ENCODE results near the gene TMEM181. TPM values are rescaled to one million over a fixed set of nuclear protein-coding genes. Genes with fewer than 3 reads are reported as not detected.
"Not testable (repeated sequence)": the region's sequence is repeated elsewhere in the genome, so short reads cannot be mapped to it uniquely, and the experiment has no call there.

TMEM181 gene
- polyA plus RNA-seq, 4 donors, result 23.2 to 25.5 (median 24.4) TPM

GRCh38 chr6:158618289-158618688 is 58.4 kb downstream of the TMEM181 start:
- DNase-seq (ENCODE audit: low read depth in 4 of 4, low spot score in 3 of 4), result not testable (repeated sequence)

DNA sequence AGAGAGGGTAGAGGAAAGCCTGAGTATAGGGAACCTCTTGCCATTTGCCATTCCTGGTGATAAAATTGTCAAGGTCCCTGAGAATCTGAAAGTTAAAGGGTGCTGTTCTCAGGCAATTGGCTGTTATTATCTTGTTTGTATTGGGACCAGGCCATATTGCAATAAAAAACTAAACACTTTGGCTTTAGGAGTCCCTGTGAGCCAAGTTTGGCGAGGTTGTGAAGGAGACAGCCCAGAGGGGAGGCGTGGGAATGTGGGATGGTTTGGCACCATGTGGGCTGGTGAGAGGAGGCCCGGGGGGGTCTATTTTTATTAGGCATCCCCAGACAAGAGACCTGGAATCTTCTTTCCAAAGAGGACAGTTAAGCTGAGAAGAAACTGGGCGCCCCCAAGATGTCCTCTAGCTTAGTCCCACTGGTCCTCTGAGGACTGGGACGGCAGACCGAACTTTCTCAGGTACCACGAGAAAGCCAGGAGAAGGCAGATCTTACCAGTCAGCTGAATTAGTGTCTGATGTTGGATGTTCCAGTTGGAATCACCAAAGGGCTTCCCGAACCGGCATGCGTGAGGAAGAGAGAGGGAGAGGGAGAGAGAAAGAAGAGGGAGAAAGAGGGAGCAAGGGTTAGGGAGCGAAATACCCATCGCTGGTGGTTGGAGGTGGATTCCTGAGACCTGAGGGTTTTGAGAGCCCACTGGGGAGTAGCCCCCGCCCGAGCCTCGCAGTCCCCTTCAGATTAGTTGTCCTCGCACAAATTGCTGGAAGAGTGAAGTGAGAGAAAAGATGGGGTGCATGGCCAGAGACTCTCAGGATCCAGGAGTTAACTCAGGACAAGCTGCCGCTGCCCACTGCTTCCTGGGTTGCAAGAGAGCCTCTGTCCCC is 60.3 kb downstream of the TMEM181 start:
- DNase-seq (ENCODE audit: low read depth in 4 of 4, low spot score in 3 of 4), result no peak

- DNase-seq (ENCODE audit: low read depth in 4 of 4, low spot score in 3 of 4), result no peak
Observed at GRCh38 chr6:158620963-158621693, 61.2 kb downstream of the TMEM181 start.

DNA sequence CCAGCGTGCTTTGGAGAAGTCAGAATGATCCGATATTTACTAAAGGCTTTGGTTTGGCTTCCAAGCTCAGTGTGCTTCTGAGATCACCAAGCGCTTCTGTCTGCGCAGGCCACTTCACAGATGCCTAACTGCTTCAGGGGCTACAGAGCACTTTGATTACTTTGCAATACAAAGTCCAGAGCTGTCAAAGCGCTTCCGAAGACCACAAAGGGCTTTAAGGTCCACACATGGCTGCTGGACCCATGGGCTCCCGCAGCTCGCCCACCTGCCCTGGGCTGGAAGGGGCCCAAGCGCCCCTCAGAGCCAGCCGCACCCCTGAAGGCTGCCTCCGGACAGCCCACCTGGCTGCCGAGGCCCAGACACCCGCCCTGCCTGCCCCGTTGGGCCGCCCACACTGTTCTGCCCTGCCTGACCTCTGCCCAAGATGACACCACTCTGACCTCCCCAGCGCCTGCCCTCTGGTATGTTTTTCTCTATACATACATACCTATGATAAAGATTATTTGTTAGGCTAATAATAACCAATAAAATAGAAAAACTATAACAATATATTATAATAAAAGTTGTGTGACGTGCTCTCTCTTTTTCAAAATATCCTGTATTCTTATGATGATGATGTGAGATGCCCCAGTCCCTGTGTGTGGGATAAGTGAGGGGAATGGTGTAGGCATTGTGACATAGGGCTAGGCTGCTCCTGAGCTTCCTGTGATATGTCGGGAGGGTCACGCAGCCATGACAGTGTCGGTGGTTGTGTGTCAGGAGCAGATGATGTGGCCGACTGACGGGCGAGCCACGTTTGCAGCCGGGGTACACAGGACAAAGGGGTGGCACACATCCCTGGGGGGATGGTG is 62.0 kb downstream of the TMEM181 start:
- no peak for DNase-seq (ENCODE audit: low read depth in 4 of 4, low spot score in 3 of 4)

DNA sequence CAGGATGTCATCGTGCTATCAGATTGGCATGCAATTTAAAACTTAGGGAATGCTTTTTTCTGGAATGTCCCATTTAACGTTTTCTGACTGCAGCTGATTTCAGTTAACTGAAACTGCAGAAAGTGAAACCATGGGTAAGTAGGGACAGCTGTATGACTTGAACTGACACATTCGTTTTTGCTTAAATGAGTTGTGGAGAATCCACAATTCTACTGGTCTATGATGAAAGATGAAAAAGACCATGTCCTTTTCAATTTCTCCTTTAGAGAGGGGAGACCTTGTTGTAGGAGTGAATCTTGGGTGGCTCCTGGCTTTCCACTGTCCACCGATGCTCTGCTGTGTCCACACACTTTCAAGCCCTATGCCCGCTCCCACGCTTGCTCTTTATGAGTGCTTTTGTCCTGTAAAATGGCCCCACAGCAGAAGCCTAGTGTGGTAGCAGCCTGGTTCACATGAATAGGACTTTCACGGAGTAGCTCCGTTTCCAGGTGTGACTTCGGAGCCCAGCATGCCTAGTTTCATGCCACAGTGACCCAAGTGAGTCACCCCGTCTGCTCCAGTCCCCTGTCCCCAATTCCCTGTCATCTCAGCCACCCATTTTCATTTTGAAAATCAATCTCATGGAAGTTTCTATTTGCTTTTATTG is 62.8 kb downstream of the TMEM181 start:
- no peak for DNase-seq (ENCODE audit: low read depth in 4 of 4, low spot score in 3 of 4)

GRCh38 chr6:158624684-158625682 is 65.1 kb downstream of the TMEM181 start:
- no peak for DNase-seq (ENCODE audit: low read depth in 4 of 4, low spot score in 3 of 4)

GRCh38 chr6:158625881-158626305 is 66.0 kb downstream of the TMEM181 start:
- no peak for DNase-seq (ENCODE audit: low read depth in 4 of 4, low spot score in 3 of 4)

- DNase-seq (ENCODE audit: low read depth in 4 of 4, low spot score in 3 of 4), result no peak
Observed at GRCh38 chr6:158626360-158627167, 66.7 kb downstream of the TMEM181 start.

DNA sequence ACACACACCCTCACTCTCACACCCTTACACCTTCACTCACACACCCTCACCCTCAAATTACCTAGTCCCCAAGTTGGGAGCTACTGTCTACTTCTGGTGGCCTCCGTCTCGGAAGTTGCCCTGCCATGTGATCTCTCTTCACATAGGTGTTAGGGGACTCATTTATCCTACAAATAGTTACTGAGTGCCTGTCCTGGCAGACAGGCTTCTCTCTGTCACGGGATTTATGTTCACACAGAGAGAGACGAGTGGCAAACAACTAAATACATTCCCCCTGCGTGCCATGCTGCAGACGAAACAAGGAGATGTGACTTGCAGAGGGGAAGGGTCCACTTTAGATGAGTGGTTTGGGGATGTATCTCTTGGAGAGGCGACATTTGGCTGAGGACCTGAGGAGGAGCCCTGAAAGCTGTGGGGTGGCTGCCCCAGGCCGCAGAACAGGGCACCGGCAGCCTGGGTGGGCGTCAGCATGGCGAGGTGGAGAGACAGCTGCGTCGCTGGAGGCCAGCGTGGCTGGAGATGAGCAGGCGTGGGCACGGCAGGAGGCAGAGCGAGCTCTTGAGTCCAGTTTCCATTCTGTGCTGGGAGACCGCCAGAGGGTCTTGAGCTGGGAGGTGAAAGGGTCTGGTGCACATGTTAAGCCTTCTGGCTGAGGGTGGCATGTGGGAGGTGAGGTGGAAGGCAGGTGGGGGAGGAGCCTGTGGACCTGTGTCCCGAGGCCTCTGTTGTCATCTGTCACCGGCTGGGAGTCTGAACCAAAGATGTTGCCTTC is 67.5 kb downstream of the TMEM181 start:
- DNase-seq (ENCODE audit: low read depth in 4 of 4, low spot score in 3 of 4), result no peak

DNA sequence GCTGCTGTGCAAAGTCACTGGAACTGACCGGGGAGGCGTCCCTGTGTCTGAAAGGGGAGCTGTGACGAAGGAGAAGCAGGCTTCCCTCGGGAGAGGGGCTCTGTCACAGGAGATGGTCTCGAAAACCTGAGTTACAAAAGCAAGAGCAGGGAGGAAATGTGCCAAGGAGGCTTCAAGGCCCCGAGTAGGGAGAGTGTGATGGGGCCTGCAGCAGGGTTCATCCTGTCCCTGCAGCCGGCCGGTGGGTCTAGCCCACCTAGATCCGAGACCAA is 68.0 kb downstream of the TMEM181 start:
- no peak for DNase-seq (ENCODE audit: low read depth in 4 of 4, low spot score in 3 of 4)

DNA sequence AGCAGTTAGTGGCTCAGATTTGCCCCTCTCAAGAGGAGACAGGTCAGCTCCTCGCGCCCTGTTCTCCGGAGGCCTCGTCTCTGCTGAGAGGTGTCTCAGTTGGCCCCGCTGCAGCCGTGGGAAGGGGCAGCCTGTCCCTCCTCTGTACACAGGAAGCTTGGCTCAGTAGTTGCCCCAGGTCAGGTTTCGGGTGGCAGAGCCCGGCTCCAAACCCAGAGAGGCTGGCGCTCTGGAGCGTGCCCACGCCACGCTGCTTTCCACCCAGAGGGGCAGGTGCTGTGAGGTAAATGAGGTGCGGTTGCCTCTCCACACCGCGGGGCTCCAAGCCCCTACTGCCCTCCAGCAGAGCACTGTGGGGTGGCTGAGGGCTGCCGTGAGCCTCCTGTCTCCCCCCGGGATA is 68.7 kb downstream of the TMEM181 start:
- no peak for DNase-seq (ENCODE audit: low read depth in 4 of 4, low spot score in 3 of 4)

DNA sequence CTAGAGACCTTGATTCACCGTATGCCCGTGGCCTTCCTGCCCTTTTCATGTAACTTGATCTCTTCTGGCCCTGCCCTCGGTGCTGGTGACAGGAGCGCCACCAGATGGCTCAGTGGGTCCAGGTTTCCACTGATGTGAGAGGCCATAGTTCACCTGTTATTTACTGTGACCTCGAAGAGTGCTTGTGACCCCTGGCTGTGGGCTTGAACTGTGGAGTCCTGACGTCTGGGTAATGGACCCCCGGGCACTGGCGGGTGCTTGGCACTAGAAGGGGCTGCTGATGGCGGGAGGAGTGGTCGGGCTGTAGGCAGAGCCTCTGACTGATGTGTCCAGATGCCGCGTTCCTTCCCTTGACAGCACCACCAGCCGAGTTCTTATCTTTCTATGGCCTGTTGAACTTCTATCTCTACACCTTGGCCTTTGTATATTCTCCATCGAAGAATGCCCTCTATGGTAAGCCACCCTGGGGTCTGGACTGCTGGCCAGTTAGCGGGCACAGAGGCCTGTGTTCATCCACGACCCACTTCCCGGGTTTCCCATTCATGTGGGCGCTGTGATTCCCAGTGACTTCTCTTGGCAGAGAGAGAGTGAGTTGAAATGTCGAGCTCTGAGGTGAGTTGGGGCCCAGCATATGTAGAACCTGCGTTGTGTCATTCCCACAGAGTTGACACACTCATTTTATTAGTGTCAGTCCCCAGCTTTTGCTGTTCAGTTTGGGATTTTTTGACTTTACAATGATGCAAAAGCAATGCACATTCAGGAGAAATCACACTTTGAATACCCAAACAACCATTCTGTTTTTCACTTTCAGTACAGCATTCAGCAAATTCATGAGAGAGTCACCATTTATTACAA is 69.7 kb downstream of the TMEM181 start:
- no peak for DNase-seq (ENCODE audit: low read depth in 4 of 4, low spot score in 3 of 4)

DNA sequence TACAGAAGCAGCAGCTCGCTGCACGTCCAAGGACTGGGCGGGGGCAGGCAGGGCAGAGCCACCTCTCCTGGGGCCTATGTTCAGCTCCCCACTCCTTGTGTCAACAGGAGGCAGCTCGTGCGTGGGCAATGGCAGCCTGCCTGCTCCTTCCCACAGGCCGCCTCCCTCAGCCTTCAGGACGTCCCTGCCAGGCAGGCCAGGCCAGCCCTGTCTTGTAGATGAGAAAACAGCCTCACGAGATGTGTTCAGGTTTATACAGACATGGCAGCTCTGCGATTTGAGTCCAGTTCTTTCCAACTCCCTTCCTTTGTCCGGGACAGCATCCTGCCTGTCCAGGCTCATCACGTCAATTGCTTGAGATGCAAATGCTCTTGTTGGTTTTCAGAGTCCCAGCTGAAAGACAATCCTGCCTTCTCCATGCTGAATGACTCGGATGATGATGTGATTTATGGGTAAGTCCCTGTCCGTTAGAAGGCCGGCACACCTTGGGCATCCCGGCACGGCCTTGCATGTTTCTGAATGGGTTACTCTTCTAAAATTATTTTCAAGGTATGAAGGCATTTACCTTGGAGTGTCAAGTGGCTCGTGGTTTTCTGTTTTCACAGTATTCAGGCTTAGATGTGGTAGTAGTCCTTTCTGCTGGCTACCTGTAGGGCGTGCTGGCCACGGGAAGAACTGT is 71.2 kb downstream of the TMEM181 start:
- DNase-seq (ENCODE audit: low read depth in 4 of 4, low spot score in 3 of 4), result no peak

DNA sequence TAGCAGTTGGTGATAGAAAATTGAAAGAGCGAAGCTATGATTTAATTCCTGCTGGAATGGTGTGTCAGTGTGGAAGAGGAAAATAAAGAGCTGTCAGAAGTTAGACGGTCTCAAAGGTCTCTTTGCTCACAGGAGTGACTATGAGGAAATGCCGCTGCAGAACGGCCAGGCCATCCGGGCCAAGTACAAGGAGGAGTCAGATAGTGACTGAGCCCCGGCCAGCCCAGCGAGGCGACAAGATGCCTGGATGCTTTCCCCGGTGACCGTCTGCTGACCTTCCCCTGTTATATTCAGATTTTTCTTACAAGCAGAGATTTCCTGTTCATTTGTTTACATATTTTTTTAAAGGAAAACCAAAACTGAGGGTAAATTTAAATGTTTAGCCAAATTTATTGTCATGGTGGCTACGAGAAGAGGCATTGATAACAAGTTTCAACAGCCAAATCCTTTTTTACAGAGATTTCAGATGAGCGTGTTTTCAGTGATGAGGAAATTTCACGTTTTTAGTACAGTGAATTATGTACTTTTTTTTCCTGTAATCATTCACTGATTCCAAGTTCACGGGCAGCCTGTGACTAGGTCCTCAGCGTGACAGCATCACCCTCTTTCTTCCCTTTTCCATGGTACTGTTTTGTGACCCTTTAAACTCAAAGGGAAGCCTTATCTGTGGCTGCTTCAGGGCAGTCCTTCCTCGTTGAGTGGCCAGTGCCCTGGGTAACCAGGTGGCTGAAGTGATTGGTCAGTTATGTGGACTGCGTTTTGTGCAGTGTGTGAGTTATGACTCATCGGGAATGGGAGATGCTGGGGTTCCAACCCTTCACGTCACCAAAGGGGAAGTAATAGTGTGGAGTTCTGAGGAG is 72.0 kb downstream of the TMEM181 start:
- no peak for DNase-seq (ENCODE audit: low read depth in 4 of 4, low spot score in 3 of 4)

DNA sequence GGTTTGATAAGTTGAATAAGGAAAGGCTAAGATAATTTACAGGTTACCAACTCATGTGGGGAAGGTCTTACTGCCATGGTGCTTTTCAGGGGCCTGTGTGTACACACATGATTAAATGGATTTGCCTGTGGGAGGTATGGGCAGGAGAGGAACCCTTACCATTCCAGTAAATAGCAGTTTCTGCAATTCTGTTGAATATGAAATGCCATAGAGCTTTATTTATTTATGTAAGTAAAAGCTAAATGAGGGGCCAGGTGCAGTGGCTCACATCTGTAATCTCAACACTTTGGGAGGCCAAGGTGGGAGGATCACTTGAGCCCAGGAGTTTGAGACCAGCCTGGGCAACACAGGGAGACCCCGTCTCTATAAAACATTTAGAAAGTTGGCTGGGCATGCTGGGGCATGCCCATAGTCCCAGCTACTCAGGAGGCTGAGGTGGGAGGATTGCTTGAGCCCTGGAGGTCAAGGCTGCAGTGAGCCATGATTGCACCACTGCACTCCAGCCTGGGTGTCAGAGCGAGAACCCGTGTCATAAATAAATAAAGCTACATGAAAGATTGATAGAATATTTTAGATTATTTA is 72.7 kb downstream of the TMEM181 start:
- DNase-seq (ENCODE audit: low read depth in 4 of 4, low spot score in 3 of 4), result not testable (repeated sequence)

Measured in left renal pelvis (tissue), 4 donors.